Measurements from ENCODE around the gene ACP7.
A peak's percentile ranks its signal among the peaks of the same experiment; 100 is the strongest.
"Not testable (repeated sequence)": the region's sequence is repeated elsewhere in the genome, so short reads cannot be mapped to it uniquely, and the experiment has no call there.

The ACP7 gene

DNA sequence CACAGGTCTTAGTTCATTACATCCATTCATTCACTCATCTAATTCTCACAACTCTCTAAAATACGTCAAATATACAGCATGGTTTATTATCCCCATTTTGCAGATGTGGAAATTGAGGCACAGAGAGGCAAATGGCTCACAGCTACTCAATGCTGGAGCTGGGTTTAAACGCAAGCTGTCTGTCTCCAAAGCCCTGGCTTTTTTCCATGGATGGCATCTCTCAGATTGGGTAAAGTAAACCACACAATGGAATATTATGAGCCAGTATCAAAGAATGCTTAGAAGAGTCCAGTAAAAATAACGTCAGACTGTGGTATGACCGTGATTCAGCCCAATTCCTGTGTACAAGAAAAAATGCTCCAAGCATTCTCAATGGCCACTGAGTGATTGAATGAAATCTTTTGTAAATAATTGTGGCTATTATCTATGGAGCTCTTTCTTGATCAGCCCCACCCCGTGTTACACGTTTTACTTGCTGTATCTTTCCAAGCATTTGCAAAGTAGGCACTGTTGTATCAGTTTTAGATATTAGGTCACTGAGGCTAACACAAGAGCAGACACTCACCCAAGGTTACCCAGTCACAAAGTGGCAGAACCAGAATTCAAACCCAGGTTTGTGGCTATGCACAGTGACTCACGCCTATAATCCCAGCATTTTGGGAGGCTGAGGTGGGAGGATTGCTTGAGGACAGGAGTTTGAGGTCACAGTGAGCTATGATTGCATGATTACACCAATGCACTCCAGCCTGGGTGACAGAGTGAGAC, 5.5 kb upstream of the ACP7 start:
- H3K4me3 ChIP-seq (ENCODE audit: low read length) = peak overlapping the region; percentile 24
- no peaks in the 10 kb centered on the region for H3K27me3 ChIP-seq (replicated peaks; ENCODE audit: control insufficient read depth, insufficient read depth, low read length)
- no peaks in the 10 kb centered on the region for H3K9me3 ChIP-seq (ENCODE audit: control insufficient read depth, low read length)
- DNase-seq (ENCODE audit: low read depth) = peak; percentile 92
- no peaks in the 10 kb centered on the region for H3K36me3 ChIP-seq (ENCODE audit: control insufficient read depth, insufficient read depth, low read length, severe bottlenecking)
- peaks cover 12% of the 10 kb centered on the region for H3K4me1 ChIP-seq (ENCODE audit: control insufficient read depth, insufficient read depth, low read length)
- peak overlapping the region; percentile 62 for H3K9ac ChIP-seq (ENCODE audit: low read length)

DNA sequence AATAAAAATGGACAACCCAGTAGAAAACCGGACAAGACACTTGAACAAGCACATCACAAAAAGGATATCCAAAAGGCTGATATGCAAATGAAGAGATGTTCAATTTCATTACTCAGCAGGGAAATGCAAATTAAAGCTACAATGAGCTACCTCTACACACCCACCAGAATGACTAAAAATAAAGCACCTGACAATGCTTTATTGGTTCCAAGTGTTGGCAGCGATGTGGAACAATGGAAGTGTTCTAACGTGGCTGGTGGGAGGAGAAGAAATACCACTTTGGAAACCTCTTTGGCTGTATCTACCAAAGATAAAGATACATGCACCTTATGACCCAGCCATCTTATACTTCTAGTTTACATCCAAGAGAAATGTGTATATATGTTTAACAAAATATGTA, 3.7 kb upstream of the ACP7 start:
- H3K36me3 ChIP-seq (ENCODE audit: control insufficient read depth, insufficient read depth, low read length, severe bottlenecking) = no peaks in the 10 kb centered on the region
- no peaks in the 10 kb centered on the region for H3K27me3 ChIP-seq (replicated peaks; ENCODE audit: control insufficient read depth, insufficient read depth, low read length)
- no peak for DNase-seq (ENCODE audit: low read depth)
- H3K9me3 ChIP-seq (ENCODE audit: control insufficient read depth, low read length) = no peaks in the 10 kb centered on the region
- no peak overlapping the region for H3K9ac ChIP-seq (ENCODE audit: low read length)
- H3K4me1 ChIP-seq (ENCODE audit: control insufficient read depth, insufficient read depth, low read length) = peaks cover 12% of the 10 kb centered on the region
- H3K4me3 ChIP-seq (ENCODE audit: low read length) = no peak overlapping the region

DNA sequence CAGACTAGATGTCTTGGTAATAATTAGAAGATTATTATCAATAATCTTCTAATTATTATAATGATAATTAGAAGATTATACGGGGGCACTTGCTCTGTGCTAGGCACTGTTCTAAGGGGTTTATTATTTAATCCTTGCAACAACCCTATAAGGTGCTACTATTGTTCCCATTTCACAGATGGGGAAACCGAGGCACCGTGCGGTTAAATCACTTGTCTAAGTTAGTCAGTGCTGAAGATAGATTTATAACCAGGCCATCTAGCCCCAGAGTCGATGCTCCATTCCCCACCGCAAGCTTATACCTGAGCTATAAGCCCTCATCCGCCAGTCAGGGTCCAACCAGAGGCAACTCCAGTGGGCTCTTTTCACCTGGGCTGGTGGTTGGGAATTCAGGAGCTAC, 2.0 kb upstream of the ACP7 start:
- no peak for DNase-seq (ENCODE audit: low read depth)
- Histone ChIP-seq H3K4me3 (ENCODE audit: low read length) (no peak overlapping the region), H3K9ac (ENCODE audit: low read length) (no peak overlapping the region), H3K27me3 (replicated peaks; ENCODE audit: control insufficient read depth, insufficient read depth, low read length) (no peaks in the 10 kb centered on the region), H3K36me3 (ENCODE audit: control insufficient read depth, insufficient read depth, low read length, severe bottlenecking) (no peaks in the 10 kb centered on the region), H3K9me3 (ENCODE audit: control insufficient read depth, low read length) (no peaks in the 10 kb centered on the region), H3K4me1 (ENCODE audit: control insufficient read depth, insufficient read depth, low read length) (peaks cover 12% of the 10 kb centered on the region)

DNA sequence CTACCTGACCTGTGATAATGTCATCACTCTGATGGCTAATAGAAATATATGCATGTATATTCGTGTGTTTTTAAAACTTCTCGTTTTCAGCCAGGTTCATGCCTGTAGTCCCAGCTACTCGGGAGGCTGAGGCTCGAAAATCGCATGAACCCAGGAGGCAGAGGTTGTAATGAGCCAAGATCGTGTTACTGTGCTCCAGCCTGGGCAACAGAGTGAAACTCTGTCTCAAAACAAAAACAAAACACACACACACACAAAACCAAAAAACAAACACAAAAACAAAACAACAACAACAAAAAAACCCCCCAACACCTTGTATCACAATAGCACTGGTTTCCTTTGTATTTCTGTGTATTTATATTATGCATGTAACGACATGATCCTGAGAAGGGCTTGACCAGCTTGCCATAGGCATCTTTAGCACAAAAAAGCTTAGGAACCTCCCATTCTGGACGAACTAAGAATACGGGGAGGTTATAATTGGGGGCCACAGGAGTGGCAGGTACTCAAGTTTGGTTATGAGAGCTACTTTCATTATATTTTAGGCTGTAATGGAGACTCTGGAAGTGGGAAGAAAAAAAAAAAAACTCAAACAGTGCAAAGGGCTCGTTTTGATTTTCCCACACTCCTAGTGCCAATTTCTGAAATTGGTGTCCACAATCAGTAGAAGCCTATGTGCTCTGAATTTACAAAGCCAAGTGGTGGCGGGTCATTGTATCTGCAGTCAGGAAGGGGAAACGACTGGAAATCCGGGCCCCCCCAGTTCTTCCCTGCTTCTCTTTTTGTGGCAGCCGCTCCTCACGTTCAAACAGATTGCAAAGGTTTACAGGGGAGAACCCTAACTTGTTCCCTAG, 1.2 kb upstream of the ACP7 start:
- Histone ChIP-seq H3K9ac (ENCODE audit: low read length) (peak overlapping the region; percentile 63), H3K36me3 (ENCODE audit: control insufficient read depth, insufficient read depth, low read length, severe bottlenecking) (no peaks in the 10 kb centered on the region), H3K27me3 (replicated peaks; ENCODE audit: control insufficient read depth, insufficient read depth, low read length) (no peaks in the 10 kb centered on the region), H3K4me1 (ENCODE audit: control insufficient read depth, insufficient read depth, low read length) (peaks cover 12% of the 10 kb centered on the region), H3K9me3 (ENCODE audit: control insufficient read depth, low read length) (no peaks in the 10 kb centered on the region), H3K4me3 (ENCODE audit: low read length) (peak overlapping the region; percentile 74)
- no peak for DNase-seq (ENCODE audit: low read depth)

DNA sequence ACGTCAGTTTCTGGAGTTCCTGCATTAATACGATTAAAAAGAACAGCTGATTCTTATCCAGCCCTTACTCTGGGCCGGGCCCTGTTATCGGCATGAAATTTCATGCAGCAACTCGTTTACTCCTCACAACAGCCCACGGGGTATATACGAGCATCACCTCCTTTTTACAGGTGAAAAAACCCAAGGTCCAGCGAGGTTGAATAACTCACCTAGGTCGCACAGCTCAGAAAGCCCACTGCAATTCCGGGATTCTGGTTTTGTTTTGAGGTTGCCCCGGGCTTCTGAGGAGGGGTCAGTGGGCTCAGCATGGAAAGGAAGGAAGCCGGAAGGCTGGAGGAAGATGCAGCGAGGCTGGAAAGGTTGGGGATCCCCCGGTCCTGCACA, 577 bp upstream of the ACP7 start:
- Histone ChIP-seq H3K4me1 (ENCODE audit: control insufficient read depth, insufficient read depth, low read length) (peaks cover 12% of the 10 kb centered on the region), H3K36me3 (ENCODE audit: control insufficient read depth, insufficient read depth, low read length, severe bottlenecking) (no peaks in the 10 kb centered on the region), H3K9me3 (ENCODE audit: control insufficient read depth, low read length) (no peaks in the 10 kb centered on the region), H3K9ac (ENCODE audit: low read length) (peak overlapping the region; percentile 63), H3K27me3 (replicated peaks; ENCODE audit: control insufficient read depth, insufficient read depth, low read length) (no peaks in the 10 kb centered on the region), H3K4me3 (ENCODE audit: low read length) (peak overlapping the region; percentile 74)
- no peak for DNase-seq (ENCODE audit: low read depth)

DNA sequence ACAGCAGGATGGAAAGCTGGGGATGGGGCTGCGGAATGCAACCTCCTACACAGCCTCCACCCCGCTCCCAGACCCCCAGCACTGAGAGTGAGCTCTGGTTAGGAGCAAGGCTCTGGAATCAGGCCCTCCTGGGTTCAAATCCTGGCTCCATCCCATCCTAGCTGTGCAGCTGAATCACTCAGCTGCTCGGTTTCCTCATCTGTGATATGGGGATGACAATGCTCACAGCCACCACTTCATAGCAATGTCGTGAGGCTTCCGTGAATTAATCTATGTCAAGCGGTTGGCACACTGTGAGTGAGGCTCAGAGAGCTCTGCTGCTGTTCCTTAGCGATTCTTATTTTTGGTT, 538 bp downstream of the ACP7 start:
- Histone ChIP-seq H3K36me3 (ENCODE audit: control insufficient read depth, insufficient read depth, low read length, severe bottlenecking) (no peaks in the 10 kb centered on the region), H3K9ac (ENCODE audit: low read length) (peak overlapping the region; percentile 51), H3K9me3 (ENCODE audit: control insufficient read depth, low read length) (no peaks in the 10 kb centered on the region), H3K4me3 (ENCODE audit: low read length) (peak overlapping the region; percentile 74), H3K27me3 (replicated peaks; ENCODE audit: control insufficient read depth, insufficient read depth, low read length) (no peaks in the 10 kb centered on the region), H3K4me1 (ENCODE audit: control insufficient read depth, insufficient read depth, low read length) (peaks cover 7% of the 10 kb centered on the region)
- no peak for DNase-seq (ENCODE audit: low read depth)

DNA sequence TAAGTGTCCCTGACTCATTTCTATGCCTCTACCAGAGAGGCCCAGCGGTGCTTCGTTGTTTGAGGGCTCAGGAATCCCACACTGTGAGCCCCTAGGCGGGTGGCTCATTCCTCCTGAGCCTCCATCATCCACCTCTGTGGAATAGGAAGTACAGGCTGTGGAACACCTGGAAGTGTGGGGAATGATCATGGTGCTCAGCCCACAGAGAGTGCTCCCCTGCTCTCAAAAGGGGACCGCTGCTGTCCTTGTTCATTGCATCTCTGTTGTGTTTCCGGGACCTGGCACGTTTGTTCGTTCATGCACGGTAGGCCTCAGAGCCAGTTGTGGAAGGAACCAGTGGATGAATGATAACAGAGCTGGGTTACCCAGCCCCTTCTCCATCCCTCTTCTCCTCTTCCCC, 1.2 kb downstream of the ACP7 start:
- H3K36me3 ChIP-seq (ENCODE audit: control insufficient read depth, insufficient read depth, low read length, severe bottlenecking) = no peaks in the 10 kb centered on the region
- H3K9me3 ChIP-seq (ENCODE audit: control insufficient read depth, low read length) = no peaks in the 10 kb centered on the region
- H3K27me3 ChIP-seq (replicated peaks; ENCODE audit: control insufficient read depth, insufficient read depth, low read length) = no peaks in the 10 kb centered on the region
- DNase-seq (ENCODE audit: low read depth) = no peak
- H3K9ac ChIP-seq (ENCODE audit: low read length) = no peak overlapping the region
- peaks cover 7% of the 10 kb centered on the region for H3K4me1 ChIP-seq (ENCODE audit: control insufficient read depth, insufficient read depth, low read length)
- no peak overlapping the region for H3K4me3 ChIP-seq (ENCODE audit: low read length)

DNA sequence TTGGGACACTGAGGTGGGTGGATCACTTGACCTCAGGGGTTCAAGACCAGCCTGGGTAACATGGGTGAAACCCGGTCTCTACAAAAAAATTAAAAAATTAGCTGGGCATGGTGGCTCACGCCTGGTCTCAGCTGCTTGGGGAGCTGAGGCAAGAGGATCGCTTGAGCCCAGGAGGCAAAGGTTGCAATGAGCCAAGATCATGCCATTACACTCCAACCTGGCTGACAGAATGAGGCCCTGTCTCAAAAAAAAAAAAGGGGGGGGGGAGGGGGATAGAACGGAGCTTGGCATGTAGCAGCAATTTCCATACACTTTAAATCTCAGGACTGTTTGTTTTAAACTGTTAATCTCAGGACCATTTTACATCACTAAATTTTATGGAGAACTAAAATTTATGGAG, 2.2 kb downstream of the ACP7 start:
- peaks cover 7% of the 10 kb centered on the region for H3K4me1 ChIP-seq (ENCODE audit: control insufficient read depth, insufficient read depth, low read length)
- no peak overlapping the region for H3K4me3 ChIP-seq (ENCODE audit: low read length)
- H3K36me3 ChIP-seq (ENCODE audit: control insufficient read depth, insufficient read depth, low read length, severe bottlenecking) = no peaks in the 10 kb centered on the region
- no peak overlapping the region for H3K9ac ChIP-seq (ENCODE audit: low read length)
- no peak for DNase-seq (ENCODE audit: low read depth)
- H3K9me3 ChIP-seq (ENCODE audit: control insufficient read depth, low read length) = no peaks in the 10 kb centered on the region
- no peaks in the 10 kb centered on the region for H3K27me3 ChIP-seq (replicated peaks; ENCODE audit: control insufficient read depth, insufficient read depth, low read length)

DNA sequence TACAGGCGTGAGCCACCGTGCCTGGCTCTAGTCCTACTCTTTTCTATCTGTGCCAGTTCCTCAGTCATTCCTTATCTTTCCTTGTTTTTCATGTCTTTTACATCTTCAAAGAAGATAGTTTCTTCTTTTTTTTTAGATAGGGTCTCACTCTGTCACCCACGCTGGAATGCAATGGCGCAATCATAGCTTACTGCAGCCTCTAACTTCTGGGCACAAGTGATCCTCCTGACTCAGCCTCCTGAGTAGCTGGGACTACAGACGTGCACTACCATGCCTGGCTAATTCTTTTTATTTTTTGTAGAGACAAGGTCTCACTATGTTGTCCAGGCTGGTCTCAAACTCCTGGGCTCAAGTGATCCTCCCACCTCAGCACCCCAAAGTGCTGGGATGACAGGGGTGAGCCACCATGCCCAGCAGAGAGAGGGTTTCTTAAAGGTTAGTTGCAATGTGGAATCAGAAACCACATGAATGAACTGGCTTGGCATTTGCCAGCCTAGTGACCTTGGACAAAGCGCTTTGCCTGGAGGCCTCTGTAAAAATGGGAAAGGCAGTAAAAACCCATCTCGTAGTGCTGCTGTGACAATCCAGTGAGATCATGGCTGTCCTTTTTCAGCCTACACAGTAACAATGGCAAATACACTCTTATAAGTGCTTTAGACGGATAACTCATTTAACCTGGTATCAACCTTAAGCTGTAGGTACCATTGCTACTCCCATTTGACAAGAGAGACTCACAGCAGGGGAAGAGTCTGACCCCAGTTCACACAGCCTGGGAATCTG, 3.9 kb downstream of the ACP7 start:
- Histone ChIP-seq H3K9ac (ENCODE audit: low read length) (no peak overlapping the region), H3K27me3 (replicated peaks; ENCODE audit: control insufficient read depth, insufficient read depth, low read length) (no peaks in the 10 kb centered on the region), H3K36me3 (ENCODE audit: control insufficient read depth, insufficient read depth, low read length, severe bottlenecking) (no peaks in the 10 kb centered on the region), H3K9me3 (ENCODE audit: control insufficient read depth, low read length) (no peaks in the 10 kb centered on the region), H3K4me3 (ENCODE audit: low read length) (no peak overlapping the region), H3K4me1 (ENCODE audit: control insufficient read depth, insufficient read depth, low read length) (peaks cover 7% of the 10 kb centered on the region)
- no peak for DNase-seq (ENCODE audit: low read depth)

DNA sequence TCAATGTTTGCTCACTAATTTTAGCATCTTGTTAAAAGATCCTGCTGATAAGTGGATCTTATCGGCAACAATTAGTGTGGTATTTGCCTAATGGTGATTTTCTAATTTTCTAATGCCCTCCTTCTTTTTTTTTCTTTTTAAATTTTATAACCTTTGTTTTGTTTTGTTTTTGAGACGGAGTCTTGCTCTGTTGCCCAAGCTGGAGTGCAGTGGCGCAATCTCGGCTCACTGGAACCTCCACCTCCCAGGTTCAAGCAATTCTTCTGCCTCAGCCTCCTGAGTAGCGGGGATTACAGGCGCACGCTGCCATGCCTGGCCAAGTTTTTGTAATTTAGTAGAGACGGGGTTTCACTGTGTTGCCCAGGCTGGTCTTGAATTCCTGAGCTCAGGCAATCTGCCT, 5.8 kb downstream of the ACP7 start:
- not testable (repeated sequence) for H3K4me3 ChIP-seq (ENCODE audit: low read length); H3K36me3 ChIP-seq (ENCODE audit: control insufficient read depth, insufficient read depth, low read length, severe bottlenecking); H3K27me3 ChIP-seq (replicated peaks; ENCODE audit: control insufficient read depth, insufficient read depth, low read length); H3K4me1 ChIP-seq (ENCODE audit: control insufficient read depth, insufficient read depth, low read length); H3K9ac ChIP-seq (ENCODE audit: low read length); DNase-seq (ENCODE audit: low read depth); H3K9me3 ChIP-seq (ENCODE audit: control insufficient read depth, low read length)

DNA sequence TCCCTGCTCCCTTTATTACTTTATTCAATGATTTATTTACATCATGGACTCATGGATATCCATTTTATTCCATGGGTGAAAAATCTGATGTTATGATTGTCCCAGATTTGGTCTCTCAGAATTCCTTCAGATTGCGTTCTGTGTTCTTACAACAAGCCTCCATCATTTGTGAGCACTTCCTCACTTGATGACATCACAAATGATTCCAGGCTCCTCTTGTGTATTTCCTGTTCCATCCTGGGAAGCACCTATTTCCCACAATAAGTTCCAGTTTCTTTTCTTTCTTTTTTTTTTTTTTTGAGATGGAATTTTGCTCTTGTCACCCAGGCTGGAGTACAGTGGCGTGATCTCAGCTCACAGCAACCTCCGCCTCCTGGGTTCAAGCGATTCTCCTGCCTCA, 6.7 kb downstream of the ACP7 start:
- Histone ChIP-seq H3K4me3 (ENCODE audit: low read length) (no peak overlapping the region), H3K4me1 (ENCODE audit: control insufficient read depth, insufficient read depth, low read length) (peaks cover 4% of the 10 kb centered on the region), H3K27me3 (replicated peaks; ENCODE audit: control insufficient read depth, insufficient read depth, low read length) (no peaks in the 10 kb centered on the region), H3K9ac (ENCODE audit: low read length) (no peak overlapping the region), H3K9me3 (ENCODE audit: control insufficient read depth, low read length) (no peaks in the 10 kb centered on the region), H3K36me3 (ENCODE audit: control insufficient read depth, insufficient read depth, low read length, severe bottlenecking) (no peaks in the 10 kb centered on the region)
- DNase-seq (ENCODE audit: low read depth) = no peak
